ENCODE measurements around the gene TTC4.

DNA sequence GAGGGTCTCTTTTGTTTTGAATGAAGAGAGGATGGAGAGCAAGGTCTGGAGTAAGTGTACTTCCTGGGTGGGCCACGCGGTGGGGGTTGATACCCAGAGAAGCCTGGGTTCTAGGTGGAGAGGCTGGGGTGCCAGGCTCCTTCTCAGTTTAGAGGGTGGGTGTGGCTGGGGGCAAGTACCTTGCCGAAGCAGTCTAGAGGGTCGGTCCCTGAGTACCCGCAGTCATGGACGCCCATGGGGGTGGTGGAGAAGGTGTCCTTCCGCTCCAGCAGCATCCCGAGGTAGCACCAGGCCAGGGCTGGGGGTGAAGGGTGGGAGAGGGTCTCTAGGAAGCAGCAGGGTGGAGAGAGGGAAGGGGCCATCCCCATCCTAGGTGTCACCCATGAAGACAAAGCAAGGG lies 71.1 kb downstream of the TTC4 start:
- TF ChIP-seq NFRKB (IDR thresholded peaks at IDR 0.05) (no peak), SUZ12 (IDR thresholded peaks at IDR 0.05) (no peak), BHLHE40 (IDR thresholded peaks at IDR 0.05; ENCODE audit: borderline replicate concordance) (no peak), FOXA1 (IDR thresholded peaks at IDR 0.05) (no peak), ZNF384 (IDR thresholded peaks at IDR 0.05) (no peak), TARDBP (IDR thresholded peaks at IDR 0.05) (no peak)
